Astrocyte of the cerebellum (primary cell): ENCODE measurements around the gene TANC1.

Source experiments
- DNase-seq: peaks from one replicate; pipeline ENCODE4 v3.0.0-alpha.2; 2011; ENCODE audit warnings: low read depth
- H3K4me3 ChIP-seq: 2 replicates; pipeline ENCODE4 v1.5.1; 2011; ENCODE audit warnings: mild to moderate bottlenecking, low read depth, low read length, moderate library complexity
- CTCF ChIP-seq: IDR thresholded peaks from 2 replicates; pipeline ENCODE4 v1.5.1; 2012; ENCODE audit warnings: low read length, low read depth, moderate library complexity, mild to moderate bottlenecking; ENCODE audit errors: missing control alignments
- in situ Hi-C: cut with HindIII; loops from 2 replicates; pipeline ENCODE4 v1.10.0; 2017; ENCODE audit warnings: low sequenced_read_pairs

The TANC1 gene

GRCh38 chr2:159098361-159098760, 129.9 kb downstream of the TANC1 start:
- no peak for TF ChIP-seq CTCF
- no peak for DNase-seq
- in situ Hi-C loops = no loop called here
- H3K4me3 ChIP-seq = no peak overlapping the region

GRCh38 chr2:159098921-159099411, 130.5 kb downstream of the TANC1 start:
- in situ Hi-C loops = no loop called here
- DNase-seq = no peak
- no peak for TF ChIP-seq CTCF
- no peak overlapping the region for H3K4me3 ChIP-seq

- no peak overlapping the region for H3K4me3 ChIP-seq
- DNase-seq = no peak
- TF ChIP-seq CTCF = no peak
- in situ Hi-C loops = no loop called here
Observed at GRCh38 chr2:159101755-159102489, 133.5 kb downstream of the TANC1 start.

GRCh38 chr2:159103411-159103810, 135.0 kb downstream of the TANC1 start:
- in situ Hi-C loops = no loop called here
- no peak for DNase-seq
- no peak for TF ChIP-seq CTCF
- H3K4me3 ChIP-seq = no peak overlapping the region

- no peak for TF ChIP-seq CTCF
- H3K4me3 ChIP-seq = no peak overlapping the region
- in situ Hi-C loops = no loop called here
- DNase-seq = no peak
Observed at GRCh38 chr2:159106109-159106508, 137.7 kb downstream of the TANC1 start.

- in situ Hi-C loops = no loop called here
- no peak for TF ChIP-seq CTCF
- no peak for DNase-seq
- H3K4me3 ChIP-seq = no peak overlapping the region
Observed at GRCh38 chr2:159108181-159108893, 139.9 kb downstream of the TANC1 start.
